H1 (cell line): ENCODE results near the gene S100A13. TPM values are rescaled to one million over a fixed set of nuclear protein-coding genes. Genes with fewer than 3 reads are reported as not detected.

Experiments used
- CBX8 ChIP-seq: fragments of 300-800, 300-1000 bp; sonication (generic); IDR thresholded peaks from 2 replicates; pipeline ENCODE4 v1.7.1; 2016; ENCODE audit warnings: low read depth, low read length, borderline replicate concordance
- EGR1 ChIP-seq: IDR thresholded peaks from 2 replicates; pipeline ENCODE4 v1.6.1; 2011; ENCODE audit warnings: low read depth, low read length, borderline replicate concordance
- EP300 ChIP-seq, 2 experiments: IDR thresholded peaks; 1 replicate in 1 of 2; 2 replicates in 1 of 2; pipeline ENCODE4 v1.6.1; 2011 to 2012; ENCODE audit warnings: low read depth in 2 of 2, low read length in 2 of 2, mild to moderate bottlenecking in 2 of 2, borderline replicate concordance in 1 of 2, inconsistent platforms in 1 of 2, moderate library complexity in 1 of 2
- POLR2AphosphoS5 ChIP-seq: IDR thresholded peaks from 2 replicates; pipeline ENCODE4 v1.6.1; 2011; ENCODE audit warnings: low read depth, low read length
- RFX5 ChIP-seq: IDR thresholded peaks from 2 replicates; pipeline ENCODE4 v1.6.1; 2011; ENCODE audit warnings: low read depth, low read length, improper control_type of control experiment, borderline replicate concordance
- SIRT6 ChIP-seq: IDR thresholded peaks from one replicate; pipeline ENCODE4 v1.7.1; 2012; ENCODE audit warnings: low read length, inconsistent platforms
- polyA plus RNA-seq, 7 experiments: library from polyadenylated mRNA; depleted of rRNA in 3 of 7; stranded (reverse) in 5 of 7; unstranded in 2 of 7; fragments of >200 nt in 5 of 7; fragments of 200-250 nt in 2 of 7; gene quantifications; 1 replicate in 5 of 7; 2 replicates in 1 of 7; 4 replicates in 1 of 7; pipeline versions ENCODE4 v1.2.1 to v1.2.3, GENCODE V29; 2011 to 2013; ENCODE audit warnings: missing spikeins in 2 of 7, mixed read lengths in 2 of 7
- total RNA-seq: library from RNA; stranded (reverse); fragmentation: NEBNext Ultra II Directional; extraction: Animal tissue kit (Norgen Biotek cat#: 25700); gene quantifications from 2 replicates; pipeline ENCODE4 v1.2.1, GENCODE V29; 2021
- TF ChIP-seq, protein P1 (sequence below): IDR thresholded peaks from 2 replicates; pipeline ENCODE4 v1.6.1; 2012; ENCODE audit warnings: inconsistent platforms

The S100A13 gene
- total and polyA plus RNA-seq, 2 of the 8 experiments (the other 6 are each of a cell fraction or from before 2014, with no cell fraction given) = 63.6 to 127 TPM

DNA sequence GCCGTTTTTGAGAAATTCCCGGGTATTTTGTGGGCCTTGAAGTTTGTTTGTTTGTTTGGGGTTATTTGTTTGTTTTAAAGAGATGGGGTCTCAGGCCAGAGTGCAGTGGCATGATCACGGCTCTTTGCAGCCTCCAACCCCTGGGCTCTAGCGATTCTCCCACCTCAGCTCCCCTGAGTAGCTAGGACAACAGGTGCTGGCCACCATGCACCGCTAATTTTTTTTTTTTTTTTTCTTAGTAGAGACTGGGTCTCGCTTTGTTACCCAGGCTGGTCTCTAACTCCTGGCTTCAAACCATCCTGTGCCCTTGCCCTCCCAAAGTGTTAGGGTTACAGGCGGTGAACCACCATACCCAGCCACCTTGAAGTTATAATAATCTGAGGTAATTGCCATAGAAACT is 8.6 kb upstream of the S100A13 start (continued):
- no peak for TF ChIP-seq EP300 (IDR thresholded peaks at IDR 0.05; ENCODE audit: borderline replicate concordance in 1 of 2, low read depth in 2 of 2, low read length in 2 of 2)
- TF ChIP-seq, protein P1, sequence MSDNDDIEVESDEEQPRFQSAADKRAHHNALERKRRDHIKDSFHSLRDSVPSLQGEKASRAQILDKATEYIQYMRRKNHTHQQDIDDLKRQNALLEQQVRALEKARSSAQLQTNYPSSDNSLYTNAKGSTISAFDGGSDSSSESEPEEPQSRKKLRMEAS = no peak
- no peak for TF ChIP-seq EGR1
- TF ChIP-seq CBX8 = no peak
- TF ChIP-seq POLR2AphosphoS5 = no peak
- TF ChIP-seq RFX5 = no peak
- no peak for TF ChIP-seq SIRT6
- TF ChIP-seq, all 59 proteins: peak for 0
